ENCODE measurements around the gene TMEM165. TPM values are rescaled to one million over a fixed set of nuclear protein-coding genes. Genes with fewer than 3 reads are reported as not detected.

Gene TMEM165
- polyA plus RNA-seq, 1 donor (not counting 4 experiments of a cell fraction or from before 2014, with no cell fraction given), result 132 TPM

DNA sequence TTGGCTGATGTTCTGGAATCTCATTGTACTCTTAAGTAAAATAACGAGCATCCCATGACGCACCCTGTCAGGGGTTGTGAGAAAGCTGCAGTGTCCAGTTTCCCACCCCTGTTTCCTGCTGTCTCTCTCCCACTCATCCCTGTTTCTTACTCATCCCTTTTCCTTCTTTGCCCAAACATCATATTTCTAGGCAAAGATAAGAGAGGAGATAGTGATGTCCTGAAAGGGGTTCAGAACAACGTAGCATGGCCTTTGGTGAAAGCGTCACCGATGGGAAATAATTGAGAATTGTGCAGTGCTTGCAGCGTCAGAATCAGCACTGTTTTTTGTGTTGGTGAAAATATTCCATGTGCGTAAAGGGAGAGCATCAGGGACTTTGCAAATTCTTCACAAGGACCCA, 23.5 kb upstream of the TMEM165 start:
- Histone ChIP-seq H3K4me3 (ENCODE audit: control insufficient read depth in 2 of 3, extremely low read depth in 1 of 3, insufficient read depth in 2 of 3, low read depth in 1 of 3, low read length in 3 of 3) (no peak overlapping the region), H3K79me2 (ENCODE audit: control insufficient read depth, insufficient read depth, low read length) (no peaks in the 10 kb centered on the region), H3K9me1 (ENCODE audit: control insufficient read depth, extremely low read depth, insufficient read depth, low read length) (no peaks in the 10 kb centered on the region), H3K9me3 (ENCODE audit: control insufficient read depth, low read depth, low read length) (no peaks in the 10 kb centered on the region), H2AFZ (ENCODE audit: control insufficient read depth, low read length) (no peak overlapping the region), H3K9ac (ENCODE audit: control insufficient read depth, extremely low read depth, insufficient read depth, low read length) (no peak overlapping the region), H3K4me1 (ENCODE audit: control insufficient read depth, extremely low read depth, insufficient read depth, low read length) (no peaks in the 10 kb centered on the region), H3K36me3 (ENCODE audit: control insufficient read depth in 2 of 2, extremely low read depth in 1 of 2, insufficient read depth in 2 of 2, low read length in 2 of 2) (no peaks in the 10 kb centered on the region), H3K27ac (ENCODE audit: control insufficient read depth, insufficient read depth, low read length) (no peak overlapping the region), H3K27me3 (ENCODE audit: control insufficient read depth, extremely low read depth, insufficient read depth, low read length) (no peaks in the 10 kb centered on the region), H4K20me1 (ENCODE audit: control insufficient read depth, extremely low read depth, insufficient read depth, low read length) (no peaks in the 10 kb centered on the region), H3K4me2 (ENCODE audit: control insufficient read depth, extremely low read depth, insufficient read depth, low read depth, low read length) (no peak overlapping the region)
- no peak for FAIRE-seq
- dilution Hi-C loops (cut with MboI; ENCODE audit: extremely low pct_ligation_motif_present, low sequenced_read_pairs), result no loop called here
- DNase-seq (ENCODE audit: low read depth, low spot score), result no peak
- no peak for TF ChIP-seq EZH2 (IDR thresholded peaks at IDR 0.05; ENCODE audit: low read length)
- TF ChIP-seq, protein P1, sequence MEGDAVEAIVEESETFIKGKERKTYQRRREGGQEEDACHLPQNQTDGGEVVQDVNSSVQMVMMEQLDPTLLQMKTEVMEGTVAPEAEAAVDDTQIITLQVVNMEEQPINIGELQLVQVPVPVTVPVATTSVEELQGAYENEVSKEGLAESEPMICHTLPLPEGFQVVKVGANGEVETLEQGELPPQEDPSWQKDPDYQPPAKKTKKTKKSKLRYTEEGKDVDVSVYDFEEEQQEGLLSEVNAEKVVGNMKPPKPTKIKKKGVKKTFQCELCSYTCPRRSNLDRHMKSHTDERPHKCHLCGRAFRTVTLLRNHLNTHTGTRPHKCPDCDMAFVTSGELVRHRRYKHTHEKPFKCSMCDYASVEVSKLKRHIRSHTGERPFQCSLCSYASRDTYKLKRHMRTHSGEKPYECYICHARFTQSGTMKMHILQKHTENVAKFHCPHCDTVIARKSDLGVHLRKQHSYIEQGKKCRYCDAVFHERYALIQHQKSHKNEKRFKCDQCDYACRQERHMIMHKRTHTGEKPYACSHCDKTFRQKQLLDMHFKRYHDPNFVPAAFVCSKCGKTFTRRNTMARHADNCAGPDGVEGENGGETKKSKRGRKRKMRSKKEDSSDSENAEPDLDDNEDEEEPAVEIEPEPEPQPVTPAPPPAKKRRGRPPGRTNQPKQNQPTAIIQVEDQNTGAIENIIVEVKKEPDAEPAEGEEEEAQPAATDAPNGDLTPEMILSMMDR (optimal IDR thresholded peaks at IDR 0.05 in 1 of 3, IDR thresholded peaks at IDR 0.05 in 1 of 3, conservative IDR thresholded peaks at IDR 0.05 in 1 of 3; ENCODE audit: extremely low read depth in 1 of 3, insufficient read depth in 2 of 3, low read length in 3 of 3), result no peak

DNA sequence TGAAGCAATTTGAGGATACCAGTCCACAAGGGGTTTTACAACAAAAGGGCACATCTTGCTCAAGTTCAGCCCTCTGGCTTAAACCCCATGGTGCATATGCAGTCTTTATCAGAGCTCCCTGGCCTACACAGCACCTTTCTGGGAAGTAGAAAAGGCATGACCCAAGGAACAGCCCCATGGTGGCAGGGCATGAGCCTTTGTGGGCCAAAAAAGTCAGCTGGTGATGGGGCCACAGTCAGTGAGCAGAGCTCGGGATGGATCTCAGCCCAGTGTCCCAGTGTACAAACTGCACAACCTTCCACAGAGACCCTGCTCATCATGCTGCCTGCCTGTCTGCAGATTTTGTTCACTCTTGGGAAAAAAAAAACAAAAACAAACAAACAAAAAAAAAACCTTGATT, 22.3 kb upstream of the TMEM165 start:
- FAIRE-seq, result no peak
- TF ChIP-seq EZH2 (IDR thresholded peaks at IDR 0.05; ENCODE audit: low read length), result no peak
- TF ChIP-seq, protein P1 (optimal IDR thresholded peaks at IDR 0.05 in 1 of 3, IDR thresholded peaks at IDR 0.05 in 1 of 3, conservative IDR thresholded peaks at IDR 0.05 in 1 of 3; ENCODE audit: extremely low read depth in 1 of 3, insufficient read depth in 2 of 3, low read length in 3 of 3), result no peak

More for the DNA sequence above, 22.3 kb upstream of the TMEM165 start:
- Histone ChIP-seq H3K9me1 (ENCODE audit: control insufficient read depth, extremely low read depth, insufficient read depth, low read length) (no peaks in the 10 kb centered on the region), H3K27me3 (ENCODE audit: control insufficient read depth, extremely low read depth, insufficient read depth, low read length) (no peaks in the 10 kb centered on the region), H3K4me2 (ENCODE audit: control insufficient read depth, extremely low read depth, insufficient read depth, low read depth, low read length) (no peak overlapping the region), H3K27ac (ENCODE audit: control insufficient read depth, insufficient read depth, low read length) (no peak overlapping the region), H3K4me3 (ENCODE audit: control insufficient read depth in 2 of 3, extremely low read depth in 1 of 3, insufficient read depth in 2 of 3, low read depth in 1 of 3, low read length in 3 of 3) (no peak overlapping the region), H4K20me1 (ENCODE audit: control insufficient read depth, extremely low read depth, insufficient read depth, low read length) (no peaks in the 10 kb centered on the region), H3K79me2 (ENCODE audit: control insufficient read depth, insufficient read depth, low read length) (no peaks in the 10 kb centered on the region), H3K9ac (ENCODE audit: control insufficient read depth, extremely low read depth, insufficient read depth, low read length) (no peak overlapping the region), H2AFZ (ENCODE audit: control insufficient read depth, low read length) (no peak overlapping the region), H3K36me3 (ENCODE audit: control insufficient read depth in 2 of 2, extremely low read depth in 1 of 2, insufficient read depth in 2 of 2, low read length in 2 of 2) (no peaks in the 10 kb centered on the region), H3K9me3 (ENCODE audit: control insufficient read depth, low read depth, low read length) (no peaks in the 10 kb centered on the region), H3K4me1 (ENCODE audit: control insufficient read depth, extremely low read depth, insufficient read depth, low read length) (peaks cover under 1% of the 10 kb centered on the region)
- dilution Hi-C loops (cut with MboI; ENCODE audit: extremely low pct_ligation_motif_present, low sequenced_read_pairs), result no loop called here
- DNase-seq (ENCODE audit: low read depth, low spot score), result no peak

All from keratinocyte (primary cell).